Prostate gland (tissue), 2 donors: ENCODE data around the gene NXN.

ENCODE experiments used
- POLR2A ChIP-seq: fragments of 450-650 bp; IDR thresholded peaks from one replicate; pipeline ENCODE4 v1.6.1; 2016; ENCODE audit warnings: antibody characterized with exemption, mild to moderate bottlenecking
- POLR2AphosphoS5 ChIP-seq: sonication (generic); formaldehyde crosslinking; IDR thresholded peaks from one replicate; pipeline ENCODE4 v1.6.1; 2017; ENCODE audit warnings: antibody characterized with exemption
- TF ChIP-seq, protein P1 (sequence below), 4 experiments: fragments of 200-600 bp in 2 of 4; fragments of 450-650 bp in 2 of 4; sonication (generic) in 2 of 4; IDR thresholded peaks; 1 replicate in 3 of 4; 2 replicates in 1 of 4; pipeline ENCODE4 v1.5.1; 2016 to 2019; ENCODE audit warnings: antibody characterized with exemption in 4 of 4, mild to moderate bottlenecking in 2 of 4, moderate library complexity in 2 of 4

DNA sequence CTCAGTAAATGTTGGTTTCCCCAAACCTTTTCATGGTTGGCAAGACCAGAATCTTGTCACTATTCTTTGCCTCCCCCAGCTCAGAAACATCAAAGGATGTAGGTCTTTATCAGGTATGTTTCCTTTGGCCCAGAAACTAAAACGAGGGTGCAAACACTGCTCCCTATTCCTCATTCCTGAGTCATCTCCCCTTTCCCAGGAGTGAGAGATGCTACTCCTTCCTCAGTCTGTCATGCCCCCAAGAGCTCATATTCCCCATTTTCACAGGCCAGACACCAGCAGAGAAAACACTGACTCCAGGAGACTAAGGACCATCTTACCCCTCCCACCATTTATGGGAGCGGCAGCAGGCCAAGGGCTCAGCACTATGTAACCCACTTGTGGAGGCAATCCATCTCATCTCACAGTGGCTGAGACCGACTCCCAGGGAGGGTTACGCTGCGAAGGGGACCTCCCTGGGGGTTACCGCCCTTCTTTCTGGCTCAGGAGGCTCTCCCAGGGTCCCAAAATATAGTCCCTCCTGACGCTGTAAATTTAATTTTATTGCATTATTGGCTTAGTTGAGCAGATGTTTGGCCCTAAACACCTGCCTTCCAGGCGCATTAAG lies 229.0 kb downstream of the NXN start:
- TF ChIP-seq, protein P1, sequence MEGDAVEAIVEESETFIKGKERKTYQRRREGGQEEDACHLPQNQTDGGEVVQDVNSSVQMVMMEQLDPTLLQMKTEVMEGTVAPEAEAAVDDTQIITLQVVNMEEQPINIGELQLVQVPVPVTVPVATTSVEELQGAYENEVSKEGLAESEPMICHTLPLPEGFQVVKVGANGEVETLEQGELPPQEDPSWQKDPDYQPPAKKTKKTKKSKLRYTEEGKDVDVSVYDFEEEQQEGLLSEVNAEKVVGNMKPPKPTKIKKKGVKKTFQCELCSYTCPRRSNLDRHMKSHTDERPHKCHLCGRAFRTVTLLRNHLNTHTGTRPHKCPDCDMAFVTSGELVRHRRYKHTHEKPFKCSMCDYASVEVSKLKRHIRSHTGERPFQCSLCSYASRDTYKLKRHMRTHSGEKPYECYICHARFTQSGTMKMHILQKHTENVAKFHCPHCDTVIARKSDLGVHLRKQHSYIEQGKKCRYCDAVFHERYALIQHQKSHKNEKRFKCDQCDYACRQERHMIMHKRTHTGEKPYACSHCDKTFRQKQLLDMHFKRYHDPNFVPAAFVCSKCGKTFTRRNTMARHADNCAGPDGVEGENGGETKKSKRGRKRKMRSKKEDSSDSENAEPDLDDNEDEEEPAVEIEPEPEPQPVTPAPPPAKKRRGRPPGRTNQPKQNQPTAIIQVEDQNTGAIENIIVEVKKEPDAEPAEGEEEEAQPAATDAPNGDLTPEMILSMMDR (IDR thresholded peaks at IDR 0.05), result no peak
- no peak for TF ChIP-seq POLR2A
- TF ChIP-seq POLR2AphosphoS5, result no peak
